IgD-negative memory B cell (primary cell): Measurements from ENCODE around the gene CCDC171. TPM values are rescaled to one million over a fixed set of nuclear protein-coding genes. Genes with fewer than 3 reads are reported as not detected.
A peak's percentile ranks its signal among the peaks of the same experiment; 100 is the strongest.

Source experiments
- H3K27ac Mint-ChIP-seq, 3 donors: one replicate each; pipeline ENCODE4 v1.8.0; 2020 to 2022; ENCODE audit warnings: mild to moderate bottlenecking in 3 of 3, mixed read lengths in 3 of 3, moderate library complexity in 1 of 3
- H3K27me3 Mint-ChIP-seq: one replicate; pipeline ENCODE4 v1.8.0; 2021; ENCODE audit warnings: mixed read lengths
- H3K36me3 Mint-ChIP-seq: one replicate; pipeline ENCODE4 v1.8.0; 2020; ENCODE audit warnings: mild to moderate bottlenecking, mixed read lengths
- H3K4me1 Mint-ChIP-seq, 3 donors: one replicate each; pipeline ENCODE4 v1.8.0; 2020 to 2022; ENCODE audit warnings: mixed read lengths in 3 of 3, mild to moderate bottlenecking in 1 of 3
- H3K4me3 Mint-ChIP-seq, 4 donors: one replicate each; pipeline ENCODE4 v1.8.0; 2020 to 2022; ENCODE audit warnings: mild to moderate bottlenecking in 4 of 4, mixed read lengths in 4 of 4, moderate library complexity in 3 of 4
- H3K9me3 Mint-ChIP-seq, 3 donors: one replicate each; pipeline ENCODE4 v1.8.0; 2020 to 2021; ENCODE audit warnings: mixed read lengths in 3 of 3, mild to moderate bottlenecking in 1 of 3
- polyA plus RNA-seq: library from polyadenylated mRNA; unstranded; fragments of 300-500 nt; fragmentation: Illumina TruSeq; gene quantifications from one replicate; pipeline ENCODE4 v1.2.3, GENCODE V29; 2021

The CCDC171 gene
- polyA plus RNA-seq, 1 donor from 2014 or later = 0.18 TPM

- Mint-ChIP-seq H3K4me3 (no peak overlapping the region), H3K36me3 (no peaks in the 10 kb centered on the region), H3K9me3 (peaks cover 0 to 2% (median 0%) of the 10 kb centered on the region in 3 donors), H3K27me3 (no peaks in the 10 kb centered on the region), H3K4me1 (no peaks in the 10 kb centered on the region), H3K27ac (no peak overlapping the region)
These were observed 330.0 kb downstream of the CCDC171 start for GRCh38 chr9:15882883-15883282.

- Mint-ChIP-seq H3K4me1 (no peaks in the 10 kb centered on the region), H3K4me3 (no peak overlapping the region)
These were observed 332.6 kb downstream of the CCDC171 start for GRCh38 chr9:15885464-15885863.

GRCh38 chr9:15889555-15889954 is 336.7 kb downstream of the CCDC171 start:
- no peak overlapping the region for H3K27ac Mint-ChIP-seq
- H3K4me1 Mint-ChIP-seq = no peaks in the 10 kb centered on the region
- H3K36me3 Mint-ChIP-seq = no peaks in the 10 kb centered on the region
- peaks cover 0 to 8% (median 5%) of the 10 kb centered on the region in 3 donors for H3K9me3 Mint-ChIP-seq
- H3K4me3 Mint-ChIP-seq = no peak overlapping the region
- no peaks in the 10 kb centered on the region for H3K27me3 Mint-ChIP-seq

More at GRCh38 chr9:15885464-15885863, 332.6 kb downstream of the CCDC171 start:
- H3K36me3 Mint-ChIP-seq = no peaks in the 10 kb centered on the region
- H3K27me3 Mint-ChIP-seq = no peaks in the 10 kb centered on the region
- H3K27ac Mint-ChIP-seq = no peak overlapping the region
- peaks cover 0 to 2% (median 2%) of the 10 kb centered on the region in 3 donors for H3K9me3 Mint-ChIP-seq

GRCh38 chr9:15901572-15901971 is 348.7 kb downstream of the CCDC171 start:
- H3K27me3 Mint-ChIP-seq = no peaks in the 10 kb centered on the region
- no peak overlapping the region for H3K4me3 Mint-ChIP-seq
- H3K9me3 Mint-ChIP-seq = peaks cover 4 to 19% (median 5%) of the 10 kb centered on the region in 3 donors
- no peak overlapping the region for H3K27ac Mint-ChIP-seq
- no peaks in the 10 kb centered on the region for H3K4me1 Mint-ChIP-seq
- peaks cover 4% of the 10 kb centered on the region for H3K36me3 Mint-ChIP-seq

GRCh38 chr9:15909297-15909696 is 356.5 kb downstream of the CCDC171 start:
- Mint-ChIP-seq H3K9me3 (peaks cover 7 to 13% (median 10%) of the 10 kb centered on the region in 3 donors), H3K27me3 (no peaks in the 10 kb centered on the region), H3K27ac (no peak overlapping the region), H3K36me3 (no peaks in the 10 kb centered on the region), H3K4me1 (no peaks in the 10 kb centered on the region), H3K4me3 (no peak overlapping the region)

- Mint-ChIP-seq H3K27ac (no peak overlapping the region), H3K27me3 (no peaks in the 10 kb centered on the region), H3K4me3 (no peak overlapping the region), H3K36me3 (no peaks in the 10 kb centered on the region), H3K4me1 (no peaks in the 10 kb centered on the region), H3K9me3 (peaks cover 3 to 15% (median 12%) of the 10 kb centered on the region in 3 donors)
These were observed 362.9 kb downstream of the CCDC171 start for GRCh38 chr9:15915711-15916110.

- Mint-ChIP-seq H3K36me3 (no peaks in the 10 kb centered on the region), H3K9me3 (peaks cover 0 to 5% (median 3%) of the 10 kb centered on the region in 3 donors), H3K27me3 (no peaks in the 10 kb centered on the region), H3K4me3 (no peak overlapping the region), H3K4me1 (no peaks in the 10 kb centered on the region), H3K27ac (no peak overlapping the region)
These were observed 374.3 kb downstream of the CCDC171 start for GRCh38 chr9:15927161-15927560.

- H3K36me3 Mint-ChIP-seq = no peaks in the 10 kb centered on the region
These were observed 382.9 kb downstream of the CCDC171 start for GRCh38 chr9:15935661-15936305.

GRCh38 chr9:15936306-15936921 is 383.6 kb downstream of the CCDC171 start:
- Mint-ChIP-seq H3K27ac (no peak overlapping the region), H3K4me3 (peak overlapping the region in 1 of 4 donors; percentile 12), H3K4me1 (no peaks in the 10 kb centered on the region), H3K27me3 (no peaks in the 10 kb centered on the region), H3K36me3 (no peaks in the 10 kb centered on the region), H3K9me3 (peaks cover 0 to 8% (median 3%) of the 10 kb centered on the region in 3 donors)

More at GRCh38 chr9:15935661-15936305, 382.9 kb downstream of the CCDC171 start:
- Mint-ChIP-seq H3K4me1 (no peaks in the 10 kb centered on the region), H3K27me3 (no peaks in the 10 kb centered on the region), H3K9me3 (peaks cover 0 to 8% (median 3%) of the 10 kb centered on the region in 3 donors), H3K4me3 (no peak overlapping the region), H3K27ac (no peak overlapping the region)

- H3K27me3 Mint-ChIP-seq = no peaks in the 10 kb centered on the region
- H3K4me3 Mint-ChIP-seq = no peak overlapping the region
- no peak overlapping the region for H3K27ac Mint-ChIP-seq
- no peaks in the 10 kb centered on the region for H3K4me1 Mint-ChIP-seq
- no peaks in the 10 kb centered on the region for H3K36me3 Mint-ChIP-seq
- no peaks in the 10 kb centered on the region for H3K9me3 Mint-ChIP-seq
These were observed 390.1 kb downstream of the CCDC171 start for GRCh38 chr9:15942831-15943424.

GRCh38 chr9:15944341-15944740 is 391.5 kb downstream of the CCDC171 start:
- no peaks in the 10 kb centered on the region for H3K27me3 Mint-ChIP-seq

GRCh38 chr9:15959663-15960062 is 406.8 kb downstream of the CCDC171 start:
- Mint-ChIP-seq H3K27ac (no peak overlapping the region), H3K27me3 (no peaks in the 10 kb centered on the region), H3K36me3 (no peaks in the 10 kb centered on the region), H3K4me1 (no peaks in the 10 kb centered on the region), H3K9me3 (peaks cover 0 to under 1% (median under 1%) of the 10 kb centered on the region in 3 donors), H3K4me3 (no peak overlapping the region)

More at GRCh38 chr9:15944341-15944740, 391.5 kb downstream of the CCDC171 start:
- no peak overlapping the region for H3K4me3 Mint-ChIP-seq
- H3K4me1 Mint-ChIP-seq = no peaks in the 10 kb centered on the region
- no peaks in the 10 kb centered on the region for H3K9me3 Mint-ChIP-seq
- H3K27ac Mint-ChIP-seq = no peak overlapping the region
- no peaks in the 10 kb centered on the region for H3K36me3 Mint-ChIP-seq

GRCh38 chr9:15961217-15961616 is 408.4 kb downstream of the CCDC171 start:
- H3K27ac Mint-ChIP-seq = no peak overlapping the region
- H3K4me1 Mint-ChIP-seq = no peaks in the 10 kb centered on the region
- no peak overlapping the region for H3K4me3 Mint-ChIP-seq
- H3K36me3 Mint-ChIP-seq = no peaks in the 10 kb centered on the region
- H3K27me3 Mint-ChIP-seq = no peaks in the 10 kb centered on the region
- no peaks in the 10 kb centered on the region for H3K9me3 Mint-ChIP-seq

- H3K9me3 Mint-ChIP-seq = no peaks in the 10 kb centered on the region
- H3K27ac Mint-ChIP-seq = no peak overlapping the region
- no peaks in the 10 kb centered on the region for H3K4me1 Mint-ChIP-seq
- H3K36me3 Mint-ChIP-seq = no peaks in the 10 kb centered on the region
- no peaks in the 10 kb centered on the region for H3K27me3 Mint-ChIP-seq
- H3K4me3 Mint-ChIP-seq = no peak overlapping the region
These were observed 412.5 kb downstream of the CCDC171 start for GRCh38 chr9:15965246-15965745.

- no peaks in the 10 kb centered on the region for H3K4me1 Mint-ChIP-seq
- no peak overlapping the region for H3K4me3 Mint-ChIP-seq
- no peaks in the 10 kb centered on the region for H3K9me3 Mint-ChIP-seq
- no peak overlapping the region for H3K27ac Mint-ChIP-seq
- H3K36me3 Mint-ChIP-seq = no peaks in the 10 kb centered on the region
- no peaks in the 10 kb centered on the region for H3K27me3 Mint-ChIP-seq
These were observed 413.6 kb downstream of the CCDC171 start for GRCh38 chr9:15966471-15966870.
